ENCODE data around the gene NDRG2.
"Not testable (repeated sequence)": the region's sequence is repeated elsewhere in the genome, so short reads cannot be mapped to it uniquely, and the experiment has no call there.

The NDRG2 gene

DNA sequence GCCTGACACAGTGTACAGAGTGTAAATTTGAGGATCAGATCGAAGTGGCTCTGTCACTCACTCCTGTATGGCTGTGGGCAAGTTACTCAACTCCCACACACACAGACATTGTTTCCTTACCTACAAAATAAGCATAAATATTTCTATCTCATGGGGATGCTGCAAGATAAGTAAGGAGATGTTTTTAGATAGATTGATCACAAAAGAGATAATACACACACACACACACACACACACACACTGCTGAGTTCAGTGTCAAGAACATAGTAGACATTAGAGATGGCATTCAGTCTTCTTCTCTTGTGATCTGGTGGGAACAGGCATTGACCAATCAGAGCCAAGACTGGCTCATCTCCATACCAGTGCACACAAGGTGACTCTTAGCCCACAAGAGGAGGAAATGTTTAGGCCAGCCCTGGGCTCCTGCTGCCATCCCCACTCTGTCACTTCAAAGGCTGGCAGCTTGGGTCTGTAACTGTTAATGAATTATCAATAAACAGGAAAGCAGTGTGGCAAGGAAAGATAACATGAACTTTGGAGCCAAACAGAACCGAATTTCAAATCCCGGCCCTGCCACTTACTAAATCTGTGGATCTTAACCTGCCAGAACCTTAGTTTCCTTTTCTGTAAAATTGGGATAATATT, 29.4 kb upstream of the NDRG2 start:
- Histone ChIP-seq H3K27me3 (ENCODE audit: insufficient read depth, low read length) (no peaks in the 10 kb centered on the region), H3K27ac (ENCODE audit: low read length) (no peak overlapping the region), H3K36me3 (ENCODE audit: insufficient read depth, low read depth, low read length) (no peaks in the 10 kb centered on the region), H3K4me1 (ENCODE audit: insufficient read depth, low read length) (no peaks in the 10 kb centered on the region), H3K9ac (ENCODE audit: low read depth, low read length) (no peak overlapping the region), H3K4me3 (ENCODE audit: low read length) (no peak overlapping the region), H3K9me3 (ENCODE audit: insufficient read depth, low read depth, low read length) (no peaks in the 10 kb centered on the region)

DNA sequence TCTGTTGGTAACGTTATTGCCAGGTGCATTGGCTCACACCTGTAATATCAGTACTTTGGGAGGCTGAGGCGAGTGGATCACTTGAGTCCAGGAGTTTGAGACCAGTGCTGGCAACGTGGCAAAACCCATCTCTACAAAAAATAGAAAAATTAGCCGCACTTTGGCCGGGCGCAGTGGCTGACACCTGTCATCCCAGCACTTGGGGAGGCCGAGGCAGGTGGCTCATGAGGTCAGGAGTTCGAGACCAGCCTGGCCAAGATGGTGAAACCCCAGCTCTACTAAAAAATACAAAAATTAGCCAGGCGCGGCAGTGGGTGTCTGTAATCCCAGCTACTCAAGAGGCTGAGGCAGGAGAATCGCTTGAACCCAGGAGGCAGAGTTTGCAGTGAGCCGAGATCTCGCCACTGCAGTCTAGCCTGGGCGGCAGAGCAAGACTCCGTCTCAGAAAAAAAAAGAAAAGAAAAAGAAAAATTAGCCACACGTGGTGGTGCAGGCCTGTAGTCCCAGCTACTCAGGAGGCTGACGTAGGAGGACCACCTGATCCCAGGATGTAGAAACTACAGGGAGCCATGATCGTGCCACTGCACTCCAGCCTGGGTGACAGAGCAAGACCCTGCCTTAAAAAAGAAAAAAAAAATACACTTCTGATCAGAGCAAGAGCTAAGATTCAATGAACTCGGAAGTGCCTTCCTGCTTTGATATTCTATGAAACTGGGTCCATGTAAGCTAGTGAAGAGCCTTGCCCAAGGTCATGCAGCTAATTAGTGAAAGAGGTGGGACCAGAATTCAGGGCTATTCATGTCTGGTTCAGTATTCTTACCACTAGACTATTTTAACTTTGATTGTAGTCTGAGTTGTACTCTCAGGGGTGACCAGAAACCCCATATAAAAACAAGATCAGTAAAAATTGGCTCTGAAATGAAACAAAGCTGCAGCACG, 28.6 kb upstream of the NDRG2 start:
- Histone ChIP-seq H3K27ac (ENCODE audit: low read length) (no peak overlapping the region), H3K9ac (ENCODE audit: low read depth, low read length) (no peak overlapping the region), H3K27me3 (ENCODE audit: insufficient read depth, low read length) (no peaks in the 10 kb centered on the region), H3K36me3 (ENCODE audit: insufficient read depth, low read depth, low read length) (no peaks in the 10 kb centered on the region), H3K4me1 (ENCODE audit: insufficient read depth, low read length) (no peaks in the 10 kb centered on the region), H3K9me3 (ENCODE audit: insufficient read depth, low read depth, low read length) (no peaks in the 10 kb centered on the region), H3K4me3 (ENCODE audit: low read length) (no peak overlapping the region)

DNA sequence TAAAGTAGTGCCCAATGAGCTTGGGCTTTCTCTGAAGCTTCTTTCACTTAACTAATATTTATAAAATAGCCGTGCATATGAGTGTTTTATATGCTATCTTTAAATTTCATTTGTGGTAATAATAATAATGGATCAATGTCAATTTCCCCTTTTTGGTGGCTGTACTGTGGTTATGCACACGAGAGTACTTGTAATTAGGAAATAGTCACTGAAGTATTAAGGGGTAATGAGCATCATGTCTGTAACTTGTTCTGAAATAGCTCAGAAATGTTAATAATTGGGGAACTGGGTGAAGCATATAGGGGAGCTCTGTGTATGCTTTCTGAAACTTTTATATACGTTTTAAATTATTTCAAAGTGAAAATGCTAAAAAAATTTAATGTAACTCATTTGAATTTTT, 25.7 kb upstream of the NDRG2 start:
- Histone ChIP-seq H3K27me3 (ENCODE audit: insufficient read depth, low read length) (no peaks in the 10 kb centered on the region), H3K4me3 (ENCODE audit: low read length) (no peak overlapping the region), H3K9ac (ENCODE audit: low read depth, low read length) (no peak overlapping the region), H3K9me3 (ENCODE audit: insufficient read depth, low read depth, low read length) (no peaks in the 10 kb centered on the region), H3K36me3 (ENCODE audit: insufficient read depth, low read depth, low read length) (no peaks in the 10 kb centered on the region), H3K4me1 (ENCODE audit: insufficient read depth, low read length) (no peaks in the 10 kb centered on the region), H3K27ac (ENCODE audit: low read length) (no peak overlapping the region)

DNA sequence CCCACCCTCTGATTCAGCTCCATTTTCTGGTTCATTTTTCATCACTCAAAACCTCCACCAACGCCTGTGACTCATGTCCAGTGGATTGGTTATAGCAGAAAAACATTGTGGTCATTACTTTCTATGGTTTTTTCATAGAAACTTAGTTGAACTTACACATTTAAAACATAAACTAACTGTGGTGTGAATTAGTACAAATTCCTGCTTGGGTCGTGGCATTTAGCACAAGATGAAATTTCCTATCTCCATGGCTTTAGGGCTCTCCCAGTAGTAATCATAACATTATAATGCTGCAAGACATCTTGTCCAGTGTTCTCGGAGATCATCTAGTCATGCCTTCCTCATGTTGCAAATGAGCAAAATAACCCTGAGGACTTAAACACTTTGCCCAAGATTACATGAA, 24.4 kb upstream of the NDRG2 start:
- Histone ChIP-seq H3K9me3 (ENCODE audit: insufficient read depth, low read depth, low read length) (no peaks in the 10 kb centered on the region), H3K4me1 (ENCODE audit: insufficient read depth, low read length) (no peaks in the 10 kb centered on the region), H3K27me3 (ENCODE audit: insufficient read depth, low read length) (no peaks in the 10 kb centered on the region), H3K9ac (ENCODE audit: low read depth, low read length) (no peak overlapping the region), H3K4me3 (ENCODE audit: low read length) (no peak overlapping the region), H3K36me3 (ENCODE audit: insufficient read depth, low read depth, low read length) (no peaks in the 10 kb centered on the region), H3K27ac (ENCODE audit: low read length) (no peak overlapping the region)

DNA sequence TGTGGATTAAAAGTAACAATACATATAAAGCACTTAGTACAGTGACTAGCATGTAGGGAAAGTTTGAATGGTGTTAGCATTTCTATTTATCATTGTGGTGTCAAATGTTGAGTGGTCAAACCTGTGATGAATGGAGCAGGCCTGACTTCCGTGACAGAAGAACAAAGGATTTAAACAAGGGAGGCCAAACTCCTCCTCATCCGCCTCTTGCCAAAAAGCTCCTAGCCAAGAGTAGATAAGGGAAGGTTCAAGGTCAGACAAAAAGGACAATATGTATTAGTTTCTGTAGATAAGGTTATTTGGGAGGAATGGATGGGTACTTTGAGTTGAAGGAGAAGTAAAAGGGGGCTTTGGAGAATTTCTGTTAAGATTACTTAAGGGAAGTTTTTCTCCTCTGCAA, 23.8 kb upstream of the NDRG2 start:
- Histone ChIP-seq H3K9me3 (ENCODE audit: insufficient read depth, low read depth, low read length) (no peaks in the 10 kb centered on the region), H3K9ac (ENCODE audit: low read depth, low read length) (no peak overlapping the region), H3K27me3 (ENCODE audit: insufficient read depth, low read length) (no peaks in the 10 kb centered on the region), H3K36me3 (ENCODE audit: insufficient read depth, low read depth, low read length) (no peaks in the 10 kb centered on the region), H3K4me1 (ENCODE audit: insufficient read depth, low read length) (no peaks in the 10 kb centered on the region), H3K27ac (ENCODE audit: low read length) (no peak overlapping the region), H3K4me3 (ENCODE audit: low read length) (no peak overlapping the region)

DNA sequence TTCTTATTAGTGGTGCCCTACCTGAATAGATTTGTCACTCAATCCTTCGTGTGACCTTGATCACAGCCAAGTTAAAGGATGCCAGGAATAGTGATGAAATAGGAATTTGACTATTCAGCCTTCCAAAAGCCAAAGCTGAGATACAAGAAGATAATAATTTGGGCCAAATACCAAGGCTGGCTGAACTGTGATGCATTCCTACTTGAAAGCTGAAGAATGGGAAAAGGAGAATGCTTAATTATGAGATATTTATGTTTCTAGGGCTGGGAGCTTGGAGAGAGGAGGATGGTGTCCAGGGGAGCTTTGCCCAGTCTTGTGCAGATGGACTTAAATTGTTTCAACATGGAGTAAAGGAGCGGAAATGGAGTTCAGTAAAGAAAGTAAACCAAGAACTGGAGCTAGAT, 22.5 kb upstream of the NDRG2 start:
- no peaks in the 10 kb centered on the region for H3K4me1 ChIP-seq (ENCODE audit: insufficient read depth, low read length)
- H3K4me3 ChIP-seq (ENCODE audit: low read length): no peak overlapping the region
- no peak overlapping the region for H3K27ac ChIP-seq (ENCODE audit: low read length)
- no peaks in the 10 kb centered on the region for H3K9me3 ChIP-seq (ENCODE audit: insufficient read depth, low read depth, low read length)
- H3K9ac ChIP-seq (ENCODE audit: low read depth, low read length): no peak overlapping the region
- no peaks in the 10 kb centered on the region for H3K27me3 ChIP-seq (ENCODE audit: insufficient read depth, low read length)
- no peaks in the 10 kb centered on the region for H3K36me3 ChIP-seq (ENCODE audit: insufficient read depth, low read depth, low read length)

DNA sequence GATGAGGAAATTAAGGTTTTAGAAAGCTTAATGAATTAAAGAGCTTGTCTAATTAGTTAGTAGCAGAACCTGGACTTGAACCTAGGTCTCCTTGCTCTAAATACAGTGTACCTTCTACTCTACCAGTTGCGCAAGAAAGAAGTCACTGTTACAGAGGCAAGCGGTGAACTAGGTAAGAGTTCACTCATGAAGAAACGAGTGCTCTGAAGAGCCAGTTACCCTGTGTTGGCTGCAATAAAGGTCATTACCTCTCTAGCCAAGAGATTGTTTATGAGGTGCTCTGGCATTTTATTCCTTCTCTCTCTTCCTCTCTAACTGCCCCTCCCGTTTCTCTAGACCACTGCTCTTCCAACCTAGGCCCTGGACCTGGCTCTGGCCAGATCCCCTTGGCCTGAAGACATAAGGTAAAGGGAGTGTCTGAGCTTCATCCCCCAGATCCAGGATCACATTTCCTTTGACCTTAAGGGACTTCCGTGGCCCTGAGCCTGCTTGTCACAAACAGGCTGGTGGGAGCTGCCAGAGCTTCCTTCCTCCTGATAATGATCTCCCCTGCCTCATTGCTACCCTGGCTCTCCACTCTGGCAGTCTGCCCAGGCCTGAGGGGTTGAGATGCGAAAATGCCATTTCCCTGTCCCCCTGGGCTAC, 19.2 kb upstream of the NDRG2 start:
- Histone ChIP-seq H3K9ac (ENCODE audit: low read depth, low read length) (no peak overlapping the region), H3K27me3 (ENCODE audit: insufficient read depth, low read length) (no peaks in the 10 kb centered on the region), H3K27ac (ENCODE audit: low read length) (no peak overlapping the region), H3K36me3 (ENCODE audit: insufficient read depth, low read depth, low read length) (no peaks in the 10 kb centered on the region), H3K9me3 (ENCODE audit: insufficient read depth, low read depth, low read length) (no peaks in the 10 kb centered on the region), H3K4me1 (ENCODE audit: insufficient read depth, low read length) (peaks cover 9% of the 10 kb centered on the region; the same call in 1 of the 2 replicates), H3K4me3 (ENCODE audit: low read length) (no peak overlapping the region)

DNA sequence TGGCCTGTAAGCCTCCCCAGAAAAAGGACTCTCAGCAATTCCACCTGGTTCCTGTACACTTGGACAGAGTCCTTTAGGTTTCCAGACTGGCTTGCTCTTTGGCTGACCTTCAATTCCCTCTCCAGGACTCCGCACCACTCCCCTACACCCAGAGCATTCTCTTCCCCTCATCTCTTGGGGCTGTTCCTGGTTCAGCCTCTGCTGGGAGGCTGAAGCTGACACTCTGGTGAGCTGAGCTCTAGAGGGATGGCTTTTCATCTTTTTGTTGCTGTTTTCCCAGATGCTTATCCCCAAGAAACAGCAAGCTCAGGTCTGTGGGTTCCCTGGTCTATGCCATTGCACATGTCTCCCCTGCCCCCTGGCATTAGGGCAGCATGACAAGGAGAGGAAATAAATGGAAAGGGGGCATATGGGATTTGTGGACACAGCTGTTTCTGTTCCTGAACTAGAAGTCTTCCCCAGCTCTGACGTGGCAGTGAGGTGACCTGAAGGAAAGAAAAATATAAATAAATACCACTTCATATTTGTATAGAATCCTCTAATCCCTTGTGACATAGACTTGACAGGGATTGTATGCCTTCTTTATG, 18.6 kb upstream of the NDRG2 start:
- Histone ChIP-seq H3K9ac (ENCODE audit: low read depth, low read length) (no peak overlapping the region), H3K27ac (ENCODE audit: low read length) (no peak overlapping the region), H3K27me3 (ENCODE audit: insufficient read depth, low read length) (no peaks in the 10 kb centered on the region)

DNA sequence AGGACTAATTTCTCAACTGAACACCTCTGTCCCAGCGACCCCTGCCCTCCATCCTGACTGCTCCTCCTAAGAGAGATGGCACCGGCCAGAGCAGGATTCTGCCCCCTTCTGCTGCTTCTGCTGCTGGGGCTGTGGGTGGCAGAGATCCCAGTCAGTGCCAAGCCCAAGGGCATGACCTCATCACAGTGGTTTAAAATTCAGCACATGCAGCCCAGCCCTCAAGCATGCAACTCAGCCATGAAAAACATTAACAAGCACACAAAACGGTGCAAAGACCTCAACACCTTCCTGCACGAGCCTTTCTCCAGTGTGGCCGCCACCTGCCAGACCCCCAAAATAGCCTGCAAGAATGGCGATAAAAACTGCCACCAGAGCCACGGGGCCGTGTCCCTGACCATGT, 18.1 kb upstream of the NDRG2 start:
- H3K36me3 ChIP-seq (ENCODE audit: insufficient read depth, low read depth, low read length): no peaks in the 10 kb centered on the region
- no peak overlapping the region for H3K9ac ChIP-seq (ENCODE audit: low read depth, low read length)
- H3K9me3 ChIP-seq (ENCODE audit: insufficient read depth, low read depth, low read length): no peaks in the 10 kb centered on the region
- no peak overlapping the region for H3K27ac ChIP-seq (ENCODE audit: low read length)
- no peak overlapping the region for H3K4me3 ChIP-seq (ENCODE audit: low read length)
- H3K27me3 ChIP-seq (ENCODE audit: insufficient read depth, low read length): no peaks in the 10 kb centered on the region
- H3K4me1 ChIP-seq (ENCODE audit: insufficient read depth, low read length): peaks cover 15% of the 10 kb centered on the region; the same call in 1 of the 2 replicates

More for the DNA sequence above, 18.6 kb upstream of the NDRG2 start:
- Histone ChIP-seq H3K4me1 (ENCODE audit: insufficient read depth, low read length) (peaks cover 15% of the 10 kb centered on the region; the same call in 1 of the 2 replicates), H3K36me3 (ENCODE audit: insufficient read depth, low read depth, low read length) (no peaks in the 10 kb centered on the region), H3K9me3 (ENCODE audit: insufficient read depth, low read depth, low read length) (no peaks in the 10 kb centered on the region), H3K4me3 (ENCODE audit: low read length) (no peak overlapping the region)

DNA sequence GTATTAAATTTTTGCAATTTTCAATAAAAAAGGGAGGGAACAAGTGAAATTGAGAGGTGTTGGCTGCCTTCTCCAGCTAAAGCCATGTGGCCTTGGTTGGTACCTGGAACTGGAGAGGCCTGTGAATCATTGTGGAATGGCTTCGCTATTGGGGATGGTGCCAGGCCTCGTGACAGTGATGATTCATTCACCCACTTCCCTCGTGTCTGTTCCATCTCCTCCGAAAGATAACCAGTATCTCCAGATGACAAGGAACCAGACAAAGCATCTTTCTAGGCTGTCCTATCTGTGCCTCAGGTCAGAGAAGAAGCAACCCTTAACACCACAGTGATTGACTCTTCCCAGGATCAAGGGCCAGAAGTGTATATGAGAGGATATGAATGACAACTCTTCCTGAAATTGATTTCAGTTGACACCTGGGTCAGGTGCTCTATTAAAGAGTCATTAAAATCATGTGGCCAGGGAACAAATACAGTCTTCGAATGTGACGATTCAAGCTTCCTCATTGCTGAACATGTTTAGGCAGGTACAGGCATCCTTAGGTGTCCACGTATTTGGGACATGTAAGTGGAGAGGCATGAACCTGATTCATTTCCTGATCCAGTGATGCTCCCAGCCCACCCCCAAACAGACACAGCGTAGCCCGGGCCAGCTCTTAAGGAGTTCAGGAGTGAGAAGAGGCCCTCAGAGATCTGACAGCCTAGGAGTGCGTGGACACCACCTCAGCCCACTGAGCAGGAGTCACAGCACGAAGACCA, 17.0 kb upstream of the NDRG2 start, which contains the start of gene RNASE7:
TSS of gene RNASE7 (plus strand) at position 687 of the 758 bp plus-strand sequence. CDS start 631 bp downstream, outside the sequence.
- Histone ChIP-seq H3K36me3 (ENCODE audit: insufficient read depth, low read depth, low read length) (no peaks in the 10 kb centered on the region), H3K9me3 (ENCODE audit: insufficient read depth, low read depth, low read length) (no peaks in the 10 kb centered on the region), H3K4me1 (ENCODE audit: insufficient read depth, low read length) (peaks cover 15% of the 10 kb centered on the region; the same call in 1 of the 2 replicates), H3K4me3 (ENCODE audit: low read length) (no peak within 1 kb of the TSS), H3K9ac (ENCODE audit: low read depth, low read length) (no peak within 1 kb of the TSS), H3K27me3 (ENCODE audit: insufficient read depth, low read length) (no peaks in the 10 kb centered on the region), H3K27ac (ENCODE audit: low read length) (no peak within 1 kb of the TSS)

DNA sequence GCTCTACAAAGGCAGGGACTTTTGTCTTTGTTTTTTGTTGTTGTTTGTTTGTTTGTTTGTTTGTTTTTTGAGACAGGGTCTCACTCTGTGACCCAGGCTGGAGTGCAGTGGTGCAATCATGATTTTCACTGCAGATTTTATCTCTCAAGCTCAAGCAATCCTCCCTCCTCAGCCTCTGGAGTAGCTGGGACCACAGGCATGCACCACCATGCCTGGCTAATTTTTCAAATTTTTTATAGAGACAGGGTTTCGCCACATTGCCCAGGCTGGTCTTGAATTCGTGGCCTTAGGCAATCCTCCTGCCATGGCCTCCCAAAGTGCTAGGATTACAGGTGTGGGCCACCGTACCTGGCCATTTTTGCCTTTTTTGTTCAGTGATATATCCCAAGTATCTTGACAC, 16.1 kb upstream of the NDRG2 start:
- H3K27ac ChIP-seq (ENCODE audit: low read length); H3K9me3 ChIP-seq (ENCODE audit: insufficient read depth, low read depth, low read length); H3K27me3 ChIP-seq (ENCODE audit: insufficient read depth, low read length); H3K36me3 ChIP-seq (ENCODE audit: insufficient read depth, low read depth, low read length); H3K4me3 ChIP-seq (ENCODE audit: low read length); H3K9ac ChIP-seq (ENCODE audit: low read depth, low read length): not testable (repeated sequence)
- H3K4me1 ChIP-seq (ENCODE audit: insufficient read depth, low read length): peaks cover 15% of the 10 kb centered on the region; the same call in 1 of the 2 replicates
